SK-N-SH (cell line): Measurements from ENCODE around the gene TLCD2. TPM values are rescaled to one million over a fixed set of nuclear protein-coding genes. Genes with fewer than 3 reads are reported as not detected.

ENCODE experiments used
- CTCF ChIA-PET: fragments of 300-600, 350-600 bp; formaldehyde crosslinking; extraction: SDS; loops from one replicate; lab custom pipeline; 2021; lab: Yijun Ruan, JAX
- POLR2A ChIA-PET: fragments of 350-600 bp; sonication (Branson Sonifier 250); formaldehyde crosslinking; extraction: SDS; loops from one replicate; lab custom pipeline; 2020; ENCODE audit warnings: antibody characterized with exemption, inconsistent platforms; lab: Yijun Ruan, JAX
- DNase-seq: peaks from one replicate; pipeline ENCODE4 v3.0.0; 2012
- H2AFZ ChIP-seq: fragments of 200-600 bp; sonication (generic); 2 replicates; pipeline ENCODE4 v1.8.1; 2016; ENCODE audit warnings: antibody characterized with exemption, mild to moderate bottlenecking, low read depth
- H3F3A ChIP-seq: fragments of 200-600 bp; sonication (generic); replicated peaks from 2 replicates; pipeline ENCODE3; 2016; ENCODE audit warnings: antibody characterized with exemption, mild to moderate bottlenecking; ENCODE audit not compliant: insufficient read depth
- H3K27ac ChIP-seq, 2 experiments: fragments of 200-500 bp in 1 of 2; fragments of 200-600 bp in 1 of 2; sonication (Bioruptor generic) in 1 of 2; sonication (generic), shearing (Covaris generic) in 1 of 2; 2 replicates each; pipeline versions ENCODE4 v1.5.1 to v1.6.1; 2014 to 2016; ENCODE audit warnings: low read depth in 2 of 2, inconsistent platforms in 1 of 2, low read length in 1 of 2, mild to moderate bottlenecking in 1 of 2, mixed read lengths in 1 of 2
- H3K27me3 ChIP-seq: fragments of 200-600 bp; sonication (generic), shearing (Covaris generic); 2 replicates; pipeline ENCODE4 v1.6.1; 2016; ENCODE audit warnings: mixed run types; ENCODE audit not compliant: insufficient read depth
- H3K36me3 ChIP-seq, 2 experiments: fragments of 200-500 bp in 1 of 2; fragments of 200-600 bp in 1 of 2; sonication (Bioruptor generic) in 1 of 2; sonication (generic) in 1 of 2; replicated peaks in 1 of 2; 2 replicates each; pipeline versions ENCODE3 to v1.5.1; 2014 to 2016; ENCODE audit warnings: low read length in 1 of 2, mild to moderate bottlenecking in 1 of 2; ENCODE audit not compliant: insufficient read depth in 2 of 2, control insufficient read depth in 1 of 2
- H3K4me1 ChIP-seq, 2 experiments: fragments of 200-500 bp in 1 of 2; fragments of 200-600 bp in 1 of 2; sonication (Bioruptor generic) in 1 of 2; sonication (generic), shearing (Covaris generic) in 1 of 2; 2 replicates each; pipeline versions ENCODE4 v1.5.1 to v1.6.1; 2014 to 2016; ENCODE audit warnings: low read depth in 1 of 2, low read length in 1 of 2, mixed run types in 1 of 2; ENCODE audit not compliant: insufficient read depth in 2 of 2, control insufficient read depth in 1 of 2
- H3K4me2 ChIP-seq: fragments of 200-600 bp; sonication (generic), shearing (Covaris generic); 2 replicates; pipeline ENCODE4 v1.6.1; 2017; ENCODE audit warnings: mixed run types
- H3K4me3 ChIP-seq, 2 experiments: fragments of 200-500 bp in 1 of 2; fragments of 200-600 bp in 1 of 2; sonication (Bioruptor generic) in 1 of 2; sonication (generic), shearing (Covaris generic) in 1 of 2; 2 replicates each; pipeline versions ENCODE4 v1.5.1 to v1.8.1; 2014 to 2016; ENCODE audit warnings: low read depth in 2 of 2, inconsistent platforms in 1 of 2, low read length in 1 of 2, mild to moderate bottlenecking in 1 of 2, mixed read lengths in 1 of 2, moderate library complexity in 1 of 2
- H3K79me2 ChIP-seq: fragments of 200-600 bp; sonication (generic); 2 replicates; pipeline ENCODE4 v1.8.1; 2017; ENCODE audit warnings: mild to moderate bottlenecking; ENCODE audit not compliant: insufficient read depth
- H3K9ac ChIP-seq: fragments of 200-600 bp; sonication (generic); 2 replicates; pipeline ENCODE4 v1.6.1; 2017; ENCODE audit warnings: mixed run types
- H3K9me2 ChIP-seq: fragments of 200-600 bp; sonication (generic); 2 replicates; pipeline ENCODE4 v1.6.1; 2017; ENCODE audit warnings: mixed run types
- H3K9me3 ChIP-seq: fragments of 200-600 bp; sonication (generic); 2 replicates; pipeline ENCODE4 v1.6.1; 2017; ENCODE audit warnings: mixed run types, mild to moderate bottlenecking, moderate library complexity
- H4K20me1 ChIP-seq: fragments of 200-600 bp; sonication (generic); 2 replicates; pipeline ENCODE4 v1.6.1; 2017; ENCODE audit warnings: mild to moderate bottlenecking, mixed run types; ENCODE audit not compliant: insufficient read depth
- CHD2 ChIP-seq: fragments of 150-350 bp; IDR thresholded peaks from 2 replicates; pipeline ENCODE4 v1.6.1; 2018; ENCODE audit warnings: low read length; ENCODE audit not compliant: partially characterized antibody
- EP300 ChIP-seq, 2 experiments: IDR thresholded peaks; 2 replicates each; pipeline versions ENCODE4 v1.4.0 to v1.6.1; 2012; ENCODE audit warnings: borderline replicate concordance in 1 of 2, low read depth in 1 of 2, low read length in 1 of 2
- EZH2phosphoT487 ChIP-seq: fragments of 200-600 bp; sonication (generic); IDR thresholded peaks from 2 replicates; pipeline ENCODE4 v1.6.1; 2017; ENCODE audit warnings: low read depth, mixed run types, mild to moderate bottlenecking, antibody characterized with exemption, moderate library complexity, borderline replicate concordance
- FOSL2 ChIP-seq: IDR thresholded peaks from 2 replicates; pipeline ENCODE4 v1.4.0; 2012; ENCODE audit warnings: low read depth, mild to moderate bottlenecking, moderate library complexity, borderline replicate concordance
- FOXM1 ChIP-seq: IDR thresholded peaks from 2 replicates; pipeline ENCODE4 v1.4.0; 2012; ENCODE audit warnings: low read depth, mild to moderate bottlenecking
- GATA2 ChIP-seq: sonication (generic); formaldehyde crosslinking; IDR thresholded peaks from 2 replicates; pipeline ENCODE4 v1.5.0; 2020; ENCODE audit warnings: mild to moderate bottlenecking, missing genetic modification reagents
- MAX ChIP-seq: IDR thresholded peaks from 2 replicates; pipeline ENCODE4 v1.4.0; 2012; ENCODE audit warnings: low read depth
- MXI1 ChIP-seq: IDR thresholded peaks from 2 replicates; pipeline ENCODE4 v1.6.1; 2012; ENCODE audit warnings: mild to moderate bottlenecking, low read depth, low read length, improper control_type of control experiment
- POLR2AphosphoS5 ChIP-seq: IDR thresholded peaks from 2 replicates; pipeline ENCODE4 v1.6.1; 2012; ENCODE audit warnings: low read depth, low read length
- RAD21 ChIP-seq: IDR thresholded peaks from 2 replicates; pipeline ENCODE4 v1.6.1; 2012; ENCODE audit warnings: mild to moderate bottlenecking, low read length
- RCOR1 ChIP-seq: fragments of 150-350 bp; IDR thresholded peaks from 2 replicates; pipeline ENCODE4 v1.6.1; 2017; ENCODE audit warnings: antibody characterized with exemption, low read length
- SIN3A ChIP-seq: IDR thresholded peaks from 2 replicates; pipeline ENCODE4 v1.6.1; 2012; ENCODE audit warnings: low read depth, mild to moderate bottlenecking, low read length, moderate library complexity, borderline replicate concordance
- YY1 ChIP-seq: IDR thresholded peaks from 2 replicates; pipeline ENCODE4 v1.4.0; 2012; ENCODE audit warnings: low read depth, mild to moderate bottlenecking
- ZBTB33 ChIP-seq: IDR thresholded peaks from 2 replicates; pipeline ENCODE4 v1.4.0; 2012; ENCODE audit warnings: low read depth, borderline replicate concordance
- WGBS: methylation state at CpG from one replicate; pipeline ENCODE4 v1.1.6; 2017; ENCODE audit warnings: low lambda C conversion rate; 5-methylcytosine and 5-hydroxymethylcytosine counted together
- polyA plus RNA-seq, 3 experiments: library from polyadenylated mRNA; depleted of rRNA; stranded (reverse); fragments of >200 nt; gene quantifications; 2 replicates each; pipeline ENCODE4 v1.2.3, GENCODE V29; 2012
- TF ChIP-seq, protein P1 (sequence below): IDR thresholded peaks from 2 replicates; pipeline ENCODE4 v1.4.0; 2012; ENCODE audit warnings: low read depth, borderline replicate concordance

Gene TLCD2
- polyA plus RNA-seq, 1 of the 3 experiments (the other 2 are of a cell fraction): 1.3 TPM

- H2AFZ ChIP-seq: no peak overlapping the region
- DNase-seq: no peak
- ChIA-PET CTCF (interaction anchor here (0.6 to 1.2 kb wide), 3 partner anchors 33 to 656 kb away, joined by 3 to 5 read pairs (median 3); no protein-coding TSS in a partner anchor), POLR2A (interaction anchor here (0.6 to 1.2 kb wide), 2 partner anchors 9 to 10 kb away, joined by 3 to 4 read pairs; no protein-coding TSS in a partner anchor)
- no peak overlapping the region for H3K4me2 ChIP-seq
- H4K20me1 ChIP-seq: no peaks in the 10 kb centered on the region
- no peaks in the 10 kb centered on the region for H3F3A ChIP-seq
- peaks cover 0 to 14% of the 10 kb centered on the region in 2 experiments; a peak in 1 of 4 replicates for H3K4me1 ChIP-seq
- H3K9ac ChIP-seq: no peak overlapping the region
- no peaks in the 10 kb centered on the region for H3K9me3 ChIP-seq
- H3K27ac ChIP-seq: no peak overlapping the region
- no peaks in the 10 kb centered on the region for H3K36me3 ChIP-seq
- H3K79me2 ChIP-seq: no peaks in the 10 kb centered on the region
- no peaks in the 10 kb centered on the region for H3K27me3 ChIP-seq
- no peak for TF ChIP-seq FOXM1
- no peak for TF ChIP-seq SIN3A
- no peak for TF ChIP-seq EP300 (IDR thresholded peaks at IDR 0.05; ENCODE audit: borderline replicate concordance in 1 of 2, low read depth in 1 of 2, low read length in 1 of 2)
- TF ChIP-seq EZH2phosphoT487: no peak
- no peak for TF ChIP-seq ZBTB33
- no peak for TF ChIP-seq POLR2AphosphoS5
- no peak for TF ChIP-seq YY1
- TF ChIP-seq FOSL2: no peak
- TF ChIP-seq, protein P1, sequence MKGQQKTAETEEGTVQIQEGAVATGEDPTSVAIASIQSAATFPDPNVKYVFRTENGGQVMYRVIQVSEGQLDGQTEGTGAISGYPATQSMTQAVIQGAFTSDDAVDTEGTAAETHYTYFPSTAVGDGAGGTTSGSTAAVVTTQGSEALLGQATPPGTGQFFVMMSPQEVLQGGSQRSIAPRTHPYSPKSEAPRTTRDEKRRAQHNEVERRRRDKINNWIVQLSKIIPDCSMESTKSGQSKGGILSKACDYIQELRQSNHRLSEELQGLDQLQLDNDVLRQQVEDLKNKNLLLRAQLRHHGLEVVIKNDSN: no peak
- no peak for TF ChIP-seq MXI1
- no peak for TF ChIP-seq RCOR1
- TF ChIP-seq GATA2 (CRISPR knock-in tag): no peak
- no peak for TF ChIP-seq CHD2
- TF ChIP-seq MAX: no peak
- no peak for TF ChIP-seq RAD21
- 95% methylated on average over 19 of the region's 23 CpGs for WGBS
- no peaks in the 10 kb centered on the region for H3K9me2 ChIP-seq
- no peak overlapping the region for H3K4me3 ChIP-seq
Measured at GRCh38 chr17:1753767-1754429, 43.7 kb upstream of the TLCD2 start.
